ENCODE measurements around the gene TDRD1.

Gene TDRD1

GRCh38 chr10:114176511-114176910 is 2.6 kb upstream of the TDRD1 start:
- DNase-seq (ENCODE audit: low spot score) = no peak

- no peak for DNase-seq (ENCODE audit: low spot score)
These were observed 594 bp downstream of the TDRD1 start for GRCh38 chr10:114179747-114180146.

GRCh38 chr10:114180937-114181336 is 1.8 kb downstream of the TDRD1 start:
- DNase-seq (ENCODE audit: low spot score) = no peak

- DNase-seq (ENCODE audit: low spot score) = no peak
These were observed 2.8 kb downstream of the TDRD1 start for GRCh38 chr10:114181971-114182370.

- DNase-seq (ENCODE audit: low spot score) = no peak
These were observed 4.4 kb downstream of the TDRD1 start for GRCh38 chr10:114183563-114183962.

GRCh38 chr10:114184276-114184675 is 5.1 kb downstream of the TDRD1 start:
- no peak for DNase-seq (ENCODE audit: low spot score)

GRCh38 chr10:114188001-114188400 is 8.8 kb downstream of the TDRD1 start:
- no peak for DNase-seq (ENCODE audit: low spot score)

- no peak for DNase-seq (ENCODE audit: low spot score)
These were observed 9.7 kb downstream of the TDRD1 start for GRCh38 chr10:114188900-114189299.

- no peak for DNase-seq (ENCODE audit: low spot score)
These were observed 10.5 kb downstream of the TDRD1 start for GRCh38 chr10:114189700-114190099.

- DNase-seq (ENCODE audit: low spot score) = no peak
These were observed 15.9 kb downstream of the TDRD1 start for GRCh38 chr10:114195079-114195478.

GRCh38 chr10:114199239-114199638 is 20.1 kb downstream of the TDRD1 start:
- no peak for DNase-seq (ENCODE audit: low spot score)

GRCh38 chr10:114202812-114203211 is 23.7 kb downstream of the TDRD1 start:
- no peak for DNase-seq (ENCODE audit: low spot score)

GRCh38 chr10:114206902-114207301 is 27.7 kb downstream of the TDRD1 start:
- DNase-seq (ENCODE audit: low spot score) = no peak

- DNase-seq (ENCODE audit: low spot score) = no peak
These were observed 28.2 kb downstream of the TDRD1 start for GRCh38 chr10:114207349-114207748.

GRCh38 chr10:114208351-114208750 is 29.2 kb downstream of the TDRD1 start:
- DNase-seq (ENCODE audit: low spot score) = no peak

GRCh38 chr10:114212153-114212552 is 33.0 kb downstream of the TDRD1 start:
- DNase-seq (ENCODE audit: low spot score) = no peak

GRCh38 chr10:114215033-114215432 is 35.9 kb downstream of the TDRD1 start:
- DNase-seq (ENCODE audit: low spot score) = no peak

- no peak for DNase-seq (ENCODE audit: low spot score)
These were observed 41.1 kb downstream of the TDRD1 start for GRCh38 chr10:114220281-114220680.

GRCh38 chr10:114221235-114221634 is 42.1 kb downstream of the TDRD1 start:
- DNase-seq (ENCODE audit: low spot score) = no peak

GRCh38 chr10:114223066-114223465 is 43.9 kb downstream of the TDRD1 start:
- no peak for DNase-seq (ENCODE audit: low spot score)

GRCh38 chr10:114228156-114228555 is 49.0 kb downstream of the TDRD1 start:
- no peak for DNase-seq (ENCODE audit: low spot score)

GRCh38 chr10:114232561-114233176 is 53.5 kb downstream of the TDRD1 start:
- no peak for DNase-seq (ENCODE audit: low spot score)

GRCh38 chr10:114233482-114233881 is 54.3 kb downstream of the TDRD1 start:
- DNase-seq (ENCODE audit: low spot score) = no peak

- DNase-seq (ENCODE audit: low spot score) = no peak
These were observed 55.0 kb downstream of the TDRD1 start for GRCh38 chr10:114234132-114234531.

Measured in kidney capillary endothelial cell (primary cell).